C1 segment of cervical spinal cord (tissue), 14 donors: ENCODE measurements around the gene LRRC34.

Experiments
- DNase-seq, 14 donors: peaks; one replicate each; lab custom pipeline; 2025; lab: John Stamatoyannopoulos, UW

Gene LRRC34, protein sequence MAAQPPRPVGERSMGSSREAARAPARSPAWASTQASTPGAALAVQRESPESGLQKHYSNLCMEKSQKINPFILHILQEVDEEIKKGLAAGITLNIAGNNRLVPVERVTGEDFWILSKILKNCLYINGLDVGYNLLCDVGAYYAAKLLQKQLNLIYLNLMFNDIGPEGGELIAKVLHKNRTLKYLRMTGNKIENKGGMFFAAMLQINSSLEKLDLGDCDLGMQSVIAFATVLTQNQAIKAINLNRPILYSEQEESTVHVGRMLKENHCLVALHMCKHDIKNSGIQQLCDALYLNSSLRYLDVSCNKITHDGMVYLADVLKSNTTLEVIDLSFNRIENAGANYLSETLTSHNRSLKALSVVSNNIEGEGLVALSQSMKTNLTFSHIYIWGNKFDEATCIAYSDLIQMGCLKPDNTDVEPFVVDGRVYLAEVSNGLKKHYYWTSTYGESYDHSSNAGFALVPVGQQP

DNA sequence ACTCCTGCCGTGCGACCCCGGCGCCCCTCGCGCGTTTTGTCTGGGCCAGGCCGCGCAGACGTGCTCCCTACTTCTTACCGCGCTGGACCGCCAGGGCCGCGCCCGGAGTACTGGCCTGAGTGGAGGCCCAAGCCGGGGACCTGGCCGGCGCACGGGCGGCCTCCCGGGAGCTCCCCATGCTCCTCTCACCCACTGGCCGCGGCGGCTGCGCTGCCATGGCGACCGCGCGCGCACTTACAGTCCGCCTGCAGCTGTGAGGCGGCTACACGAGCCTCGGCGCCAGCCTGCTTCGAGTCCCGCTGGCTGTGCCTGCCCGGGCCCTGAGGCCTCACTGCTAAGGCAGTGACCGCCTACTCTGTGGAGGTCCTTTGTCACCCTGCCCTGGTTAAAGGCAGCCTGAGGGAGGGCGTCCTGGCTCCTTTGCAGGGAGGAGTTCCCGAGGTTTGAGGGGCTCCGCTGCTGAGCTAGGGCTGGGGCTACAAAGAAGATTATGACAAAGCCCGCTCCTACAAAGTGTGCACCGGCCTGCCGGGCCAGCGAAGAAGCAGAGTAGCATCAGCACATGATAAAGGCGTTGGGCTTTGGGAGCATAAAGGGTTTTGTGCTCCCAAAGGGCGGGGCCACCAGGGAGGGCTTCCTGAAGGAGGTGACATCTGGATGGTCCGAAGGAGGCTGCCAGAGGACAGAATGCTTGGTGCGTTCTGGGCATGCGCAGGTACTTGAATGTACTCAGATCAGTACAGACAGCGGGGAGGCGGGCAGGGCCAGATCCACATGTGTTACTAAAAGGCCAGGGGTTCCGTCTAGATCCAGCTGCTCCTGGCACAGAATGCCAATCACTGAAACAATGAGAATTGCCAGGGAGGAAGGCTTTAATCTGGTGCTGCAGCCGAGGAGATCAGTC, at the start of gene LRRC34, which contains the start of gene LRRIQ4:
Gene LRRC34 (minus strand): TSS at position 573 of the 904 bp plus-strand sequence. CDS start 356 bp downstream, at position 217.
Gene LRRIQ4 (plus strand): TSS at position 539 of the 904 bp plus-strand sequence. CDS start 9,052 bp downstream, outside the sequence.
- peak in 11 of 14 donors; percentile 11 to 71 (median 51) for DNase-seq

DNA sequence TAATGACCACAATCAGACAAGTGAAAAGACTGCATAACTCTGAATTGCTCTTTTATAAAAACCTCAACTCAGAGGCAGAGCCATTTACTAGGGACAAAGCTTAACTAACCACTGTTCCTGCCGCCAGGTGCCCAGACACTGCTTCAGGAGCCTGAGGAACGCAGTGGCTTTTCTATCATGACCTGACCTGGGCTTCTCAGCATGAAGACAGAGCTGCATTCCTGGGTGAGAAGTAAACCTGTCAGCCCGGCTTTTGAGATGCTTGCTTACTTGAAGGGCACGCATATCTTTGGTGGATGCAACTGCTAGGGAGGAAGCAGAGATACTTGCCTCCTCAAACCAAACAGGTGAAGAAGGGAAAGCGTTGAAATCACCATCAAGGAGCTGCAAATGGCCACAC, 49.2 kb upstream of the LRRC34 start:
- no peak for DNase-seq

DNA sequence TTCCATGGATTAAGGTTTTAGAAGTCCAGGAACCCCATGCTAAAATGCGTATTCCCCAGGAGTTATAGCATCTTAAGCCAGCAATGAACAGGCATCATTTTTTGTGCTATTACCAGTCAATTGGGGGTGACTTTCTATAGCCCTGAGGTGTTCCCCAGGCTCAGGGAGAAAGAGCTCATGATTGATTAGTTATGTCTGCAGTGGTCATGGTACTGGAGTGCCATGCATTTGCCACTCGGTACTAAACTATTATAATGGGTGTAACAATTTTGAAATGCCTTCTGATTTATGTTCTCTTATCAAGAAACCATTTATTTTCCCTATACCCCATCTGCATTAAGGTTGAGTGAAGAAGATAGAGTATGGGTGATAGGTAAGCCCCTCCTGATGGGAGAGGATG, 45.1 kb upstream of the LRRC34 start:
- DNase-seq: no peak

DNA sequence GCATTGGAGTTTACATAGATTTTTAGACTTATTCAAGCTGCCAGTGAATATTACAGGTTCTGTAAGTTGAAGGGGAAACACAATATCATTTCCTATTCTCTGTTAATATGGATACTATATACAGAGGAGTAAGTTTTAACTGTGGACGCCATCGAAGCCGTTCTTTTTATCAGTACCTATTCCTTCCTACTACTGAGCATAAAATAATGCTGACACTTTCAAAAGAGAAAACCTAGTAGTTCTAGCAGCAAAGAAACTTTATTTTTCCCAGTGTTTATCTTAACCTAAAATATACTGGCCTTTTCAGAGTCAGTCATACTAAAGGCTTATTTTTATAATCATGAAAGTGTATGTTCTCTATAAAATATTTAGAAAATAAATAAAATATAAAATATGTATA, 42.8 kb upstream of the LRRC34 start:
- no peak for DNase-seq

DNA sequence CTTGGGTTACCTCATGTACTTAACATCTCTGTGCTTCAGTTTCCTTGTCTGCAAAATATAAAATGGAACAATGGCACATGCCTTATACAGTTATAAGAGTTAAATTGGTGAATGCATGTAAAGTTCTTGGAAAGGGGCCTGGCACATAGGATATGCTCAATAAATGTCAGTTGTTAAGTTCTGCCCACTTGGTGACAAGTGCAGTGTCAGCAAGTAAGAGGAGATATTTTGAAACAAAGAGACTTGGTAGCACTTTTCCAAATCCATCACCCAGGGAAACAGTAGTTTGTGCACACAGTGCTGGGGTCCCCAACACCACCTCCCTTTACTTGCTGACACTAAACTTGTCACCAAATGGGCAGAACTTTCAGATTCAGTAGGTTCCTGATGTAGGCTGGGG, 37.9 kb upstream of the LRRC34 start:
- DNase-seq: no peak

DNA sequence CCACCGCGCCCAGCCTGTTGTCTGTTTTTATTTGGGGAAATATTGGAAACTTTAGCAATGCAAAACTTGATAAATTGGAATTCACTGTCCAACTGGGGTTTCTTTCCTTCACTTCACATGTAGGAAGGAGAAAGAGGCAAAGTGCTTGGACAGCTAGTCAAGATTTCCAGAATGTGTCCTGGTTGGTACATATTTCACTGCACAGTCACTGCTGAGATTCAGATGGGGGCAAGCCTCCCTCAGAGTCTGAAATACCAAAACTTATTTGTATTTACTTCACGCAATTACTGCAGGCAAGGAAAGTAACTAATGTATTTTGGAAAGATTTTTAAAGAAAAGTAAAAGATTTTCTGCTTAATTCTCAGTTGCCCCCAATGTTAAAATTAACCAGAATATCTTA, 36.0 kb upstream of the LRRC34 start:
- no peak for DNase-seq

DNA sequence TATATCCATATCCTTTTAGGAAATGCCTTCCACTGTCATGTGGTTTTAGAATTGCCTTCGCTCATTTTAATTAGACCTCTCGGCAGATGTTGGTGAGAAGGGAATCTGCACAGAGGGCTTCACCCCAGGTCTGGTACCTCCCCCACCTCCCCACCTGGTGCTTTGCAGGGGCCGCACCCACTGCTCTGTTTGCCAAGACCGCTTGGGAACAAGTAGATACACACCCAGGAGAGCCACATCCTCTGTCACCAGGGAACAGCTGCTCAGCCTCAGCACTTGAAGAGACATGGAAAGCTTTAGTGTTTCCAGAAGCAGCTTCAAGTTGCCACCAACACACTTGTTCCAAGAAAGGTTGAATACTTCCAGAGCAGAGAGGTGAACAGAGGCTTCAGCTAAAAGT, 35.2 kb upstream of the LRRC34 start:
- DNase-seq: no peak

DNA sequence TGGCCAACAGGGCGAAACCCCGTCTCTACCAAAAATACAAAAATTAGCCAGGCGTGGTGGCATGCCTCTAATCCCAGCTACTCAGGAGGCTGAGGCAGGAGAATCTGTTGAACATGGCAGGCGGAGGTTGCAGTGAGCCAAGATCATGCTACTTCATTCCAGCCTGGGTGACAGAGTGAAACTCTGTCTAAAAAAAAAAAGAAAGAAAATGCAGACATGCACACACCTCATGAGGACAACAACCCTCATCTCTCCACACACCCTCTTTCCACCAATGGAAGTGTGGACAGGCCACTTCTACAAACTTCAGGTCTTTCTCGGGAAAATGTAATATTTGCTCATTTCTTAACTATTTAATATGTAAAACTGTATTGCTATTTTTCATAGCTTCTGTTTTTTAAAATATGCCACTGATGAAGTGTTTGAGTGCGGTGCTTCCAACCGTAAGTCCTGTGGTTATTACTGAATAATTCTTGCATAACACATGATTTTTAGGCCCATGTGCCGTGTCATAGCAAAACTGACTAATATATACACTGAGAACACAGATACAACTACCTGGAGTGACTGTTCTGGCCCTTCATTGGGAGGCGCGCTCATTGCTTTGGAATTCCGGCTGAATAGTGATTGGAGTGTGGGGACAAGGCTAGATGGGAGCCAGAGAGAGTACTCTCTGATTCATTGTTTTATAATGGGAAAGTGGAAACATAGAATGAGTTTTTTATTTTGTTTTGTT, 33.9 kb upstream of the LRRC34 start:
- DNase-seq: no peak

DNA sequence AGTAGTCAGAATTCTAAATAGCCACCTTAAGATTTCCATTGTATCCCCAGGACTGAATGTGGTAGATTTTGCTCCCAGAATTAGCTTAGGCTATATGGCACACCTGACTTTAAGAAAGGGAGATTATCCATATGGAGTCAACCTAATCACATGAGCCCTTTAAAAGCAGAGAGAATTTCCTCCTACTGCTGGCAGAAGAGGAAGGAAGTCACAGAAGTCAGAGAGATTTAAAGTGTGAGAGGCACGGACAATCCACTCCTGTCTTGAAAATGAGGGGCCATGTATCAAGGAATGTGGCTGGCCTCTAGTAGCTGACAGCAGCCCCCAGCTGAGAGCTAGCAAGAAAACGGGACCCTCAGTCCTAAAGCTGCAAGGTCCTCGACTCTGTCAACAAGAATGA, 30.3 kb upstream of the LRRC34 start:
- no peak for DNase-seq

DNA sequence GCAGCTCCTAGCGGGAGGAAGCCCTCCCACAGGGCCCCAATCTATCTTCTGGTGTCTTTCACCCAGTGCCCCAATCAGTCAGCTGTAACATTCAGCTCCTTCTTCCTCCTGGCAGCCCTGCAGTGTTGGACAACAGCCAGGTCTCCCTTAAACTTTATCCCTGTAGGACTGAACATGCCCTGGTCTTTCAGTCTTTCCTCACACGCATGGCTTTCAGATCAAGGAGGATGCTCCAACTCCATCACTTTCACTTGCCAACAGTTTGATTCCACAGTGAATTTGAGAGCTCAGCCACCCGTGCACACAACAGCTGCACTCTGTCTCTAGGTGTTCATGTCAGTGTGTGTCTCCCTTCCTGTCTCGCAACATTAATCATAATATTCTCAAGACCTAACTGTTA, 28.5 kb upstream of the LRRC34 start:
- no peak for DNase-seq

DNA sequence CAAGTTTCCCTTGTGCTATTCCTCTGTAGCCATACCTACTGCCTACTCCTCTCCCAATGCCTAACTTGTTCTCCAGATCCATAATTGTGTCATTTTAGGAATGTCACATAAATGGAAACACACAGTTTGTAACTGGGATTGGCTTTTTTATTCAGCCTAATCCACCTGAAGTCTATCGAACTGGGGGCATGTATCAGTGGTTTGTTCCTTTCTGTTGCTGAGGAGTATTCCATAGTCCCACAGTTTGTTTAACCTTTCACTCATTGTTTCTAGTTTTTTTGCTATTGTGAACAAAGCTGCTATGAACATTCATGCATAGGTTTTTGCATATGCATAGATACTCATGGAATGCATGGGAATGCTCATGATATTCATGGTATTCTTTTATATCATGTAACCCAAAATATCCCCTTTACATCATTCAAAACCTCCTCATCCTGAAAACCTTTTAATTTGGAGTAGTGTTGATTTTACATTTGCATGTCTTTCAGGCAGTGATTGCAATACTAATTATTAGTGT, 25.9 kb upstream of the LRRC34 start:
- DNase-seq: no peak

DNA sequence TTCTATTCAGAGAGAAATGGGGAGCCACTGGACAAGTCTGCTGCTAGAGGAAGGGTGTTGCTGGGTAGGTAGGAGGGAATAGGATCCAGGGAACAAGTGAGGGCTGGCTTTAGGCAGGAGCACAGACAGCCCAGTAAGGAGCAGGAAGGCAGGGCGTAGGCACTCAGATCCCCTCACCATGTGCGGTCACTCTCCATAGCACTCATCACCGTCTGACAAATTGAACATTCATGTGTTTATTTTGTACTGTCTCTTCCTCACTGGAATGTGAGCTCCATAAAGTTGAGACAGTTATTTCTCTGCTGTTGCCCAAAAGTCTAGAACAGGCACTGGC, 24.2 kb upstream of the LRRC34 start:
- no peak for DNase-seq

DNA sequence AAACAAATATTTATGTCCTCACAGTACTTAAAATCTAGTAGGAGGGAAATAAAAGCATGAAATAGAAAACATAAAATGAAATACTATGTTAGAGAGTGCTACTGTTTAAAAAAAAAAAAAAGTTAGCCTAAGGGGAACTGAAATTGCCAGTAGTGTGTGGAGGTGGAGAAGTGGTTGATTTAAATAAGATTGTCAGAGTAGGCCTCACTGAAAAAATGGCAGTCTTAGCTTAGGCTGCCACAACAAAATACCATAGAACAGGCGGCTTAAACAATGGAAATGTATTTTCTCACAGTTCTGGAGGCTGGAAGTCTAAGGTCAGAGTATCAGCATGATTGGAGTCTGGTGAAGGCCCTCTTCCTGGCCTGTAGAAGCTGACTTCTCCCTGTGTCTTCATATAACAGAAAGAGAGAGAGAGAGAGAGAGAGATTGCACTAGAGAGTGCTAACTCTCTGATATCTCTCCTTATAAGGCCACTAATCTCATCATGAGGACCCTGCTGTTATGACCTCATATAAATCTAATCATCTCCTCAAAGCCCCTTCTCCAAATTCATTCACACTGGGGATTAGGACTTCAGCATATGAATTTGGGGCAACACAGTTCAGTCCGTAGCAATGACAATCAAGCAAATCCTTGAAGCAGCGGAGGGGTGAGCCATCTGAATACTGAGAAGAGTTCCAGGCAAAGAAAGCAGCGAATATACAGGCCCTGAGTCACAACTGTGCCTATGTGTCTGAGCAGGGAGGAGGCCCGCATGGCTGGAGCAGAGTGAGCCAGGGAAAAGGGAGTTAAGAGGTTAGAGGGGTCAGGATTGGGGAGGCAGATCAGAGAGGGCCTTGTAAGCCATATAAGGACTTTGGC, 23.6 kb upstream of the LRRC34 start:
- DNase-seq: no peak

DNA sequence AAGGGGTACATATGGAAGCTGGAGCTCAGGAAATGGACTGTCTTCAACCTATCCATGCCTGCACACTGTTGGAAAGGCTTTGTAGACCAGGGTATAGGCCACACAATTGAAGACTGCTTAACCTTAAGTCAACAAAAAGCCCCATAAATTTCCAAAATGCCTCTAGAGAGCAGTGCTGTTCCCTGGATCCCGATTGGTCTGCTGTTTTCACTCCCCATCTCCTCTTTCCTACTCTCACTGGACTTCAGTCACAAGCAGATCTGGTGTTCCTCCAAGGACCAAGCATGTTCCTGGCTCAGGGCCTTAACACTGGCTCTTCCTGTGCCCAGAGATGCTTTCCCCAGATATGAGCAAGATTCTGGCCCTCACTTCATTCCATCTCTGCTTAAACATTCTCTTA, 22.8 kb upstream of the LRRC34 start:
- DNase-seq: no peak

DNA sequence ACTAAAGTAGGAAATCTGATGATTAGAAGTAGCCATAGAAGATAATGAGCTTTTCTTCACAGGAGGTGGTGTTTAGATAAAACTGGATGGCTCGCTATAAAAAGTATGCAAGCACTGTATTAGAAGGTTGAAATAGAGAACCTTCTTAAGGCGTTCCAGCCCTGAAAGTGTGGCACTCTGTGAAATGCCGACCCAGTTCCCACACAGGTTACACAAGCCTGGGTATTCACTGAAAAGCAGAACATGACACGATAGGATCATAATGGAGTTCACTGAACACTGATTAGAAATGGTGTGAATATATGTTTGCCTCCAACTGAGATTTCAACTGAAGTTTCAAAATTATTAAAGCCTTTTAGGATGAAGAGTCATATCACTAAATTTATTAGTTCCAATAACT, 15.0 kb upstream of the LRRC34 start:
- DNase-seq: no peak

DNA sequence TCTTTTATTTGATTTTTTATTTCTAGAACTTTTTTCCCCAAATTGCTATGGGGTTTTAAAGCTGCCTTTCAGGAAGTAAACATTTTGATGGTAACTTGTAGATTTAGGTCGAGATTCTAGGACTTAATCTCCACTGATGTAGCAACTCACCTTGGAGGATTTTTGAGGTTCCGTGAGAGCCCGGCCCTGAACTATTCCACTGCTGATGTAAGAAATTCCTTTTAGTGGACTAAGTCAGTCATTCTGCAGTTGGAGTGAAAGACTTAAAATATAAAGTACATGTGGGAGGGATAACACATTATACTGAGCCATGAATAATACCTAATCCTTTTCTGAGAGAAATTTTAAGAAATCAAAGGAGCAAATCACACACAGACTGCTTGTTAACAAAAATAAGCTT, 12.6 kb upstream of the LRRC34 start:
- no peak for DNase-seq

DNA sequence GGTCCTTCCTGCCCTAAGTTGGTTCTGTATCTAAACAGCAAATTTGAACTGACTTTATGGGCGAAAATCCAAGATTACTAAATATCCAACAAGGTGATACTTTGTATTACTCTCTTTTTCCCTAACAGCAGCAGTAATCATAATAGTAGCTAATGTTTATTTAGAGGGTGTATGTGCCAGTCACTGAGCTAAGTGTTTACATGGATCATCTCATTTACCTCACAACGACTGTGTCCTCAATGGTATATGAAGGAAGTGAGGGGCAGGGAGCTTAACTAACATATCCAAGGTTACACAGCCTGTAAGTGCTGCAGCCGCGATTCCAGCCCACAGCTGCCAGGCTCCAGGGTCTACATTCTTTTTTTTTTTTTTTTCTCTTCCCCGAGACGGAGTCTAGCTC, 10.3 kb upstream of the LRRC34 start:
- DNase-seq: no peak

DNA sequence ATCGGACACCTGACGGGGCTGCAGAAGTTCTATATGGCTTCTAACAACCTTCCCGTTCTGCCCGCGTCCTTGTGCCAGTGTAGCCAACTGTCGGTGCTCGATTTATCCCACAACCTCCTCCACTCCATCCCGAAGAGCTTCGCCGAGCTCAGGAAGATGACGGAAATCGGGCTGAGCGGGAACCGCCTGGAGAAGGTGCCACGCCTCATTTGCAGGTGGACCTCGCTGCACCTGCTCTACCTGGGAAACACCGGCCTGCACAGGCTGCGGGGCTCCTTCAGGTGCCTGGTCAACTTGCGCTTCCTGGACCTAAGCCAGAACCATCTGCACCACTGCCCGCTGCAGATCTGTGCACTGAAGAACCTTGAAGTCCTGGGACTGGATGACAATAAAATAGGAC, 9.8 kb upstream of the LRRC34 start:
- DNase-seq: no peak

DNA sequence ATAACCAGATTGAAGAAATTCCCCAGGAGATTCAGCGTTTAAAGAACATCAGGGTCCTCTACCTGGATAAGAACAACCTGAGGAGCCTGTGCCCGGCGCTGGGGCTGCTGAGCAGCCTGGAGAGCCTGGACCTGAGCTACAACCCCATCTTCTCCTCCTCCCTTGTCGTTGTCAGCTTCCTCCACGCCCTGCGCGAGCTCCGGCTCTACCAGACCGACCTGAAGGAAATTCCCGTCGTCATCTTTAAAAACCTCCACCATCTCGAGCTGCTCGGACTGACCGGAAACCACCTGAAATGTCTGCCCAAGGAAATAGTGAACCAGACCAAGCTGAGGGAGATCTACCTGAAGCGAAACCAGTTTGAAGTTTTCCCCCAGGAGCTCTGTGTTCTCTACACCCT, 9.4 kb upstream of the LRRC34 start:
- no peak for DNase-seq

DNA sequence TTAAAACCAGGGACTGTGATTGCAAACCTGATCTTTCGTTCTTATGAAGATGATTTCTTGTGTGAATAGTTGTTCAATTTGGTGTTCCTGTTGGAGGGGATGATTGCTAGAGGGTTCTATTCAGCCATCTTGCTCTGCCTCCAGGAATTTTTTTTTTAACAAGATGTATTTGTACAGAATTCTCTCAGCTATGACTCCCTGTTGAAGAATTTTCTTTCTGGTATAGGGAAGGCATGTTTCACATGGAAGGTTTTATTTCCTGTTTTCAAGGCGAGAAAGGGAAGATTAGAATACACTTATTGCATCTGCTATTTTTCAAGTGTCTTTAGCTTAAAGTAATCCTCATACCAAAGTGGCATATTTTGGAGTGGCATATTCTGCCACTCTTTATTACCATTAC, 5.6 kb upstream of the LRRC34 start:
- no peak for DNase-seq
